K562 (cell line): Measurements from ENCODE around the gene TMEM273. TPM values are rescaled to one million over a fixed set of nuclear protein-coding genes. Genes with fewer than 3 reads are reported as not detected.

ENCODE experiments used
- ATAC-seq: fragments of 200-7000 bp; cut with Tn5 transposase; 3 replicates; pipeline ENCODE4 v1.9.1; 2020; ENCODE audit warnings: moderate library complexity
- BruUV-seq: library from RNA; stranded (reverse); fragments of 400-500 nt; replicated peaks from 2 replicates; lab custom pipeline; 2021; lab: Mats Ljungman, UMichigan
- CTCF ChIA-PET: fragments of 300-600 bp; formaldehyde crosslinking; extraction: SDS; loops from one replicate; lab custom pipeline; 2021; ENCODE audit warnings: low intra/inter-chr PET ratio; lab: Yijun Ruan, JAX
- POLR2A ChIA-PET: fragments of 300-600, 350-650 bp; sonication (Branson Sonifier 250); formaldehyde crosslinking; extraction: SDS; loops from one replicate; lab custom pipeline; 2021; ENCODE audit warnings: antibody characterized with exemption, inconsistent platforms; lab: Yijun Ruan, JAX
- DNase-seq, 4 experiments: peaks; one replicate each; pipeline versions ENCODE4 v3.0.0 to v3.0.0-alpha.2; 2011 to 2018; ENCODE audit warnings: low spot score in 3 of 4, mixed read lengths in 3 of 4; ENCODE audit errors: extremely low read depth in 1 of 4
- FAIRE-seq: peaks from 2 replicates; lab custom pipeline; 2011; peaks lifted over from hg19 to GRCh38; lab: Jason Lieb, UNC
- H2AFZ ChIP-seq: 2 replicates; pipeline ENCODE4 v1.6.0; 2011; ENCODE audit warnings: low read depth, low read length, control low read depth, inconsistent platforms
- H3K27ac ChIP-seq: fragments of 200-600 bp; 3 replicates; pipeline ENCODE4 v1.8.0; 2011; ENCODE audit warnings: low read depth, mild to moderate bottlenecking, control low read depth, inconsistent platforms, low read length, moderate library complexity, mixed read lengths; ENCODE audit errors: extremely low read depth
- H3K27me3 ChIP-seq, 2 experiments: fragments of 300-600 bp in 1 of 2; 2 replicates in 1 of 2; 3 replicates in 1 of 2; pipeline versions ENCODE4 v1.6.0 to v1.8.0; 2011; ENCODE audit warnings: inconsistent platforms in 2 of 2, low read length in 2 of 2, mild to moderate bottlenecking in 1 of 2, mixed read lengths in 1 of 2, moderate library complexity in 1 of 2; ENCODE audit not compliant: control insufficient read depth in 2 of 2, insufficient read depth in 2 of 2
- H3K36me3 ChIP-seq: fragments of 300-600 bp; 3 replicates; pipeline ENCODE4 v1.8.0; 2011; ENCODE audit warnings: mild to moderate bottlenecking, low read length, inconsistent platforms; ENCODE audit not compliant: control insufficient read depth, insufficient read depth
- H3K4me1 ChIP-seq, 2 experiments: fragments of 200-600 bp in 1 of 2; replicated peaks in 1 of 2; 2 replicates in 1 of 2; 3 replicates in 1 of 2; pipeline versions ENCODE4 v1.5.1 to v1.8.0; 2011; ENCODE audit warnings: inconsistent platforms in 2 of 2, low read length in 2 of 2, mild to moderate bottlenecking in 1 of 2, mixed read lengths in 1 of 2, moderate library complexity in 1 of 2; ENCODE audit not compliant: control insufficient read depth in 2 of 2, insufficient read depth in 2 of 2
- H3K4me2 ChIP-seq: 2 replicates; pipeline ENCODE4 v1.6.1; 2011; ENCODE audit warnings: low read length, control low read depth, inconsistent platforms, mixed read lengths; ENCODE audit not compliant: insufficient read depth
- H3K4me3 ChIP-seq: fragments of 200-600 bp; sonication (generic), shearing (Covaris generic); 2 replicates; pipeline ENCODE4 v1.5.1; 2016; ENCODE audit warnings: control low read depth, inconsistent platforms
- H3K79me2 ChIP-seq: fragments of 200-600 bp; 3 replicates; pipeline ENCODE4 v1.8.0; 2011; ENCODE audit warnings: low read length, inconsistent platforms; ENCODE audit not compliant: control insufficient read depth, insufficient read depth
- H3K9ac ChIP-seq, 2 experiments: 2 replicates each; pipeline versions ENCODE4 v1.6.0 to v1.6.1; 2011; ENCODE audit warnings: low read depth in 2 of 2, low read length in 2 of 2, control low read depth in 1 of 2, inconsistent platforms in 1 of 2, mild to moderate bottlenecking in 1 of 2, mixed read lengths in 1 of 2; ENCODE audit not compliant: insufficient read depth in 1 of 2
- H3K9me1 ChIP-seq: one replicate; pipeline ENCODE4 v1.6.0; 2011; ENCODE audit warnings: inconsistent platforms, mild to moderate bottlenecking, low read length, moderate library complexity; ENCODE audit not compliant: control insufficient read depth, insufficient read depth
- H3K9me3 ChIP-seq: replicated peaks from 2 replicates; pipeline ENCODE4 v1.5.1; 2011; ENCODE audit warnings: low read depth, low read length, inconsistent platforms; ENCODE audit not compliant: control insufficient read depth, insufficient read depth
- H4K20me1 ChIP-seq: replicated peaks from 2 replicates; pipeline ENCODE4 v1.6.1; 2011; ENCODE audit warnings: low read length, inconsistent platforms, mixed read lengths; ENCODE audit not compliant: control insufficient read depth, insufficient read depth
- CAMTA2 ChIP-seq: fragments of 250-450 bp; sonication (Bioruptor Pico); conservative IDR thresholded peaks from 2 replicates; pipeline ENCODE4 v1.5.1; 2022
- HDAC6 ChIP-seq: IDR thresholded peaks from 2 replicates; pipeline ENCODE4 v1.6.1; 2012; ENCODE audit warnings: low read depth, mild to moderate bottlenecking, control low read depth, inconsistent platforms, low read length, moderate library complexity
- ILK ChIP-seq: fragments of 450-650 bp; IDR thresholded peaks from 2 replicates; pipeline ENCODE4 v1.6.1; 2016; ENCODE audit warnings: missing genetic modification characterization, low read depth, mild to moderate bottlenecking, missing compliant biosample characterization, moderate library complexity, borderline replicate concordance
- KDM1A ChIP-seq, 2 experiments: fragments of 450-650 bp; IDR thresholded peaks; 2 replicates each; pipeline ENCODE4 v1.6.1; 2016; ENCODE audit warnings: mild to moderate bottlenecking in 2 of 2
- MED1 ChIP-seq: sonication (generic); formaldehyde crosslinking; IDR thresholded peaks from 2 replicates; pipeline ENCODE4 v1.8.1; 2023; ENCODE audit warnings: missing genetic modification reagents, borderline replicate concordance
- MTF1 ChIP-seq: fragments of 250-450 bp; sonication (Bioruptor Pico); IDR thresholded peaks from 2 replicates; pipeline ENCODE4 v1.9.0; 2021; ENCODE audit warnings: moderate library complexity, mild to moderate bottlenecking, inconsistent platforms, borderline replicate concordance
- RHOXF2B ChIP-seq: fragments of 250-450 bp; sonication (Bioruptor Pico); conservative IDR thresholded peaks from 2 replicates; pipeline ENCODE4 v1.5.1; 2021
- SPI1 ChIP-seq: IDR thresholded peaks from 2 replicates; pipeline ENCODE4 v1.6.1; 2011; ENCODE audit warnings: low read depth, low read length, control low read depth, borderline replicate concordance
- TEAD4 ChIP-seq, 2 experiments: sonication (generic) in 1 of 2; formaldehyde crosslinking in 1 of 2; IDR thresholded peaks; 2 replicates each; pipeline versions ENCODE4 v1.6.1 to v1.8.0; 2012 to 2022; ENCODE audit warnings: borderline replicate concordance in 1 of 2, inconsistent platforms in 1 of 2, low read length in 1 of 2, mild to moderate bottlenecking in 1 of 2, missing genetic modification reagents in 1 of 2
- ZBTB1 ChIP-seq: sonication (generic); formaldehyde crosslinking; IDR thresholded peaks from 2 replicates; pipeline ENCODE4 v1.8.1; 2023; ENCODE audit warnings: missing genetic modification reagents, low read depth, mild to moderate bottlenecking, borderline replicate concordance
- ZFPM2 ChIP-seq: fragments of 250-450 bp; sonication (Bioruptor Pico); IDR thresholded peaks from 2 replicates; pipeline ENCODE4 v1.5.1; 2022; ENCODE audit warnings: mild to moderate bottlenecking
- ZNF830 ChIP-seq: fragments of 250-450 bp; sonication (Bioruptor Pico); IDR thresholded peaks from 2 replicates; pipeline ENCODE4 v1.5.0; 2021; ENCODE audit warnings: mild to moderate bottlenecking
- WGBS: fragments of 100-300 bp; shearing (Covaris generic); methylation state at CpG from one replicate; pipeline ENCODE4 v1.1.6; 2016; ENCODE audit warnings: low coverage, mixed read lengths; ENCODE audit not compliant: insufficient coverage; ENCODE audit errors: missing lambda C conversion rate; 5-methylcytosine and 5-hydroxymethylcytosine counted together
- in situ Hi-C: fragments of 300-500 bp; cut with MboI; formaldehyde crosslinking; loops from 4 replicates; pipeline ENCODE4 v1.15.0; 2018; ENCODE audit warnings: inconsistent platforms, mixed read lengths
- intact Hi-C: fragments of 100-400 bp; cut with micrococcal nuclease; formaldehyde crosslinking; loops from 2 replicates; pipeline ENCODE4 v1.14.2; 2022
- polyA plus RNA-seq, 8 experiments: library from polyadenylated mRNA; depleted of rRNA in 4 of 8; stranded (reverse) in 5 of 8; unstranded in 3 of 8; fragments of >200 nt; fragmentation: Nextera tagmentation in 2 of 8; fragmentation: Illumina TruSeq in 1 of 8; extraction: Ambion mirVana in 2 of 8; extraction: Trizol in 1 of 8; gene quantifications; 2 replicates each; pipeline versions ENCODE4 v1.2.1 to v1.2.3, GENCODE V29; 2011 to 2014; ENCODE audit warnings: inconsistent platforms in 1 of 8, missing spikeins in 1 of 8
- total RNA-seq, 7 experiments: library from RNA; depleted of rRNA in 6 of 7; stranded (reverse); fragments of >200 nt in 6 of 7; fragmentation: Illumina TruSeq in 2 of 7; extraction: Trizol in 2 of 7; gene quantifications; 2 replicates each; pipeline versions ENCODE4 v1.2.1 to v1.2.3, GENCODE V29; 2011 to 2021; ENCODE audit warnings: low replicate concordance in 1 of 7
- TF ChIP-seq, protein P1 (sequence below): IDR thresholded peaks from 3 replicates; pipeline ENCODE4 v1.6.1; 2011; ENCODE audit warnings: borderline replicate concordance, mild to moderate bottlenecking; ENCODE audit not compliant: insufficient read length, insufficient read depth

The TMEM273 gene
- total and polyA plus RNA-seq, 9 of the 15 experiments (the other 6 are each of a cell fraction or from before 2014, with no cell fraction given) = 39.2 to 131 (median 95.6) TPM

DNA sequence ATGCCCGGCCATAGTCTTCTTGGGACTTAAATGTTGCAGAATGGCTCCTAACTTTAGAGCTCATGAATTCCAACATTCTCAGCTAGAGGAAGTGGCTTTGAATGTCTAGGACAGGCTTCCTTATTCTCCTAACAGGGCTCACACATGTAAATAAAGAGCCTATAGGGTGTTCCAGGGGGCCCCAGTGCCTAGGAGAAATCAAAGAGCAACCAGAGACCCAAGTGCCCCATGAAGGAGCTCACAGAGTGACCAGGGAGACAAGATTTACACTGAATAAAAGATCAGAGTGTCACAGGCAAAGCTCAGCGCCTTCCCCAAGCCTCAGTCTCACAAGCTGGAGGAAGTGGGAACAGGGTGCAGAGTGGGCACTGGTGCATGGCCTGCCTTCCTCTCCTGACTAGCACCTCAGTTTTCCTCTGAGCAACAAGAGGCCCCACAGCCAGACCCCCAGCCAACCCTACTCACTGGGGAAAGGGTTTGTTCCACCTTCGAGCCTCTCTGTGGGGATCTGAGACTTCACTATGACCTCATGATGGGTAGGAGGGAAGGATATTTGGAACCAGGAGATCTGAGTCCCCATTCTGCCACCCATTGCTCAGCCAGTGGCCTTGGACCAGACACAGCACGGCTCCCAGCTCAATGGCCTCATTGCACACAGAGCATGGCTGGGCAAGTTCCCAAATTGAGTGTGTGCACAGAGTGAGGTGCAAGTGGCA, 16.0 kb downstream of the TMEM273 start:
- Histone ChIP-seq H3K9me3 (no peaks in the 10 kb centered on the region), H4K20me1 (no peaks in the 10 kb centered on the region), H3K4me3 (no peak overlapping the region), H3K9ac (peak overlapping the region; percentile 17 to 70), H3K36me3 (peaks cover 29% of the 10 kb centered on the region; the same call in 2 of the 3 replicates), H3K4me1 (peaks cover 82 to 96% of the 10 kb centered on the region in 2 experiments), H3K79me2 (peaks cover 72% of the 10 kb centered on the region), H3K4me2 (peak overlapping the region; percentile 68), H3K9me1 (peaks cover 14% of the 10 kb centered on the region), H2AFZ (0 out of 2 replicates have a peak overlapping the region, but pooled peaks have one; percentile 32), H3K27me3 (no peaks in the 10 kb centered on the region), H3K27ac (peak overlapping the region; percentile 54)
- in situ Hi-C loops = no loop called here
- POLR2A ChIA-PET = interaction anchor here (0.6 to 4.1 kb wide), 6 partner anchors 8 to 194 kb away, joined by 4 to 30 read pairs (median 10); no protein-coding TSS in a partner anchor
- intact Hi-C loops = loop anchor here (5.0 kb wide), 1 partner anchor 105 kb away; no protein-coding TSS in a partner anchor
- BruUV-seq = no TSS peak
- DNase-seq = no peak
- CTCF ChIA-PET = no interaction called here
- WGBS = 96% methylated on average over 4 of the region's 4 CpGs
- FAIRE-seq = no peak
- TF ChIP-seq ILK (tag) (no peak), CAMTA2 (CRISPR knock-in tag) (no peak), MED1 (CRISPR knock-in tag) (no peak), ZNF830 (0 out of 2 replicates have a peak, but pooled peaks have one; percentile 22), KDM1A (IDR thresholded peaks at IDR 0.05) (no peak), TEAD4 (IDR thresholded peaks at IDR 0.05; ENCODE audit: low read length) (no peak), TEAD4 (CRISPR knock-in tag; IDR thresholded peaks at IDR 0.05; ENCODE audit: borderline replicate concordance) (no peak), HDAC6 (no peak), MTF1 (CRISPR knock-in tag) (no peak), ZBTB1 (CRISPR knock-in tag) (no peak), RHOXF2B (no peak), SPI1 (peak; percentile 23; the same call in 1 of the 2 replicates), ZFPM2 (CRISPR knock-in tag) (peak; percentile 67; the same call in 1 of the 2 replicates)
- TF ChIP-seq, protein P1, sequence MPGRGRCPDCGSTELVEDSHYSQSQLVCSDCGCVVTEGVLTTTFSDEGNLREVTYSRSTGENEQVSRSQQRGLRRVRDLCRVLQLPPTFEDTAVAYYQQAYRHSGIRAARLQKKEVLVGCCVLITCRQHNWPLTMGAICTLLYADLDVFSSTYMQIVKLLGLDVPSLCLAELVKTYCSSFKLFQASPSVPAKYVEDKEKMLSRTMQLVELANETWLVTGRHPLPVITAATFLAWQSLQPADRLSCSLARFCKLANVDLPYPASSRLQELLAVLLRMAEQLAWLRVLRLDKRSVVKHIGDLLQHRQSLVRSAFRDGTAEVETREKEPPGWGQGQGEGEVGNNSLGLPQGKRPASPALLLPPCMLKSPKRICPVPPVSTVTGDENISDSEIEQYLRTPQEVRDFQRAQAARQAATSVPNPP = no peak
- no peak for ATAC-seq
